DOHH2 (cell line): Measurements from ENCODE around the gene DOCK4.

Experiments
- H3F3A ChIP-seq: fragments of 200-600 bp; sonication (generic), shearing (Covaris generic); 2 replicates; pipeline ENCODE4 v1.6.0; 2016; ENCODE audit warnings: antibody characterized with exemption, mild to moderate bottlenecking; ENCODE audit not compliant: control insufficient read depth, insufficient read depth
- H3K27ac ChIP-seq: fragments of 200-600 bp; sonication (generic); 2 replicates; pipeline ENCODE4 v1.5.1; 2014; ENCODE audit warnings: low read depth, mild to moderate bottlenecking, low read length, moderate library complexity
- H3K27me3 ChIP-seq: fragments of 200-600 bp; sonication (generic); 2 replicates; pipeline ENCODE4 v1.6.1; 2014; ENCODE audit warnings: mild to moderate bottlenecking, low read length, mixed read lengths; ENCODE audit not compliant: control insufficient read depth
- H3K36me3 ChIP-seq: fragments of 200-600 bp; sonication (generic); 2 replicates; pipeline ENCODE4 v1.6.1; 2014; ENCODE audit warnings: mild to moderate bottlenecking, low read length, moderate library complexity, mixed read lengths; ENCODE audit not compliant: control insufficient read depth
- H3K4me1 ChIP-seq: fragments of 200-600 bp; sonication (generic); 2 replicates; pipeline ENCODE4 v1.6.1; 2014; ENCODE audit warnings: mild to moderate bottlenecking, low read length, mixed read lengths; ENCODE audit not compliant: control insufficient read depth
- H3K4me2 ChIP-seq: fragments of 200-600 bp; sonication (generic); 2 replicates; pipeline ENCODE4 v1.6.0; 2014; ENCODE audit warnings: mild to moderate bottlenecking, low read length, moderate library complexity
- H3K4me3 ChIP-seq: fragments of 200-600 bp; sonication (generic); 2 replicates; pipeline ENCODE4 v1.5.1; 2014; ENCODE audit warnings: mild to moderate bottlenecking, low read length, mixed read lengths
- H3K79me2 ChIP-seq: fragments of 200-600 bp; sonication (generic); 2 replicates; pipeline ENCODE4 v1.6.1; 2014; ENCODE audit warnings: mild to moderate bottlenecking, low read length, mixed read lengths; ENCODE audit not compliant: control insufficient read depth
- H3K9me2 ChIP-seq: fragments of 200-600 bp; sonication (generic); replicated peaks from 2 replicates; pipeline ENCODE4 v1.6.1; 2014; ENCODE audit warnings: mild to moderate bottlenecking, low read length, mixed read lengths; ENCODE audit not compliant: control insufficient read depth
- H3K9me3 ChIP-seq: fragments of 200-600 bp; sonication (generic); 2 replicates; pipeline ENCODE4 v1.6.1; 2014; ENCODE audit warnings: antibody characterized with exemption, low read length, mixed read lengths; ENCODE audit not compliant: control insufficient read depth, insufficient read depth
- H4K20me1 ChIP-seq: fragments of 200-600 bp; sonication (generic); 2 replicates; pipeline ENCODE4 v1.6.0; 2014; ENCODE audit warnings: low read depth, mild to moderate bottlenecking, antibody characterized with exemption, low read length, moderate library complexity; ENCODE audit not compliant: control insufficient read depth, insufficient read depth
- EZH2phosphoT487 ChIP-seq: fragments of 200-600 bp; sonication (generic); IDR thresholded peaks from 2 replicates; pipeline ENCODE4 v1.6.1; 2017; ENCODE audit warnings: borderline replicate concordance, mild to moderate bottlenecking, antibody characterized with exemption, low read length, moderate library complexity, mixed read lengths
- TF ChIP-seq, protein P1 (sequence below): fragments of 200-600 bp; sonication (generic); IDR thresholded peaks from one replicate; pipeline ENCODE4 v1.5.1; 2014; ENCODE audit warnings: antibody characterized with exemption, mild to moderate bottlenecking, low read depth, low read length; ENCODE audit not compliant: poor library complexity, severe bottlenecking

The DOCK4 gene

DNA sequence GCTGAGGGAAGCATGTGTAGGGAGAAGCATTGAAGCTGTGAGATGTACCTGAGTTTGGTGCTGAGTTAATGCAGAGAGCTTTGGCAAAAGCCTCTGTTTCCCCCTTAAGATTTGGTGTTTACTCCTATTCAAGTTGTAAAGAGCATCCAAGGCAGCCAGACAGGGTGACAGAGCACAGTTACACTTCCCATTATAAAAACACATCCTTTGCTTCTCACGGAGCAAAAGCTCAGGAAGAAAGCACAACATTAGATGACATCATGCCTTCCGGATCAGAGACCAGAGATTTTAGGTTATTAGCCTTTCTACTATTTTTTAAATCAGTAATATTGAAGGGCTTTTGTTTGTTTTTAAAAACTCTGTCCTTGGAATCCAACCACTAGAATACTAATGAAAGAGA, 182.9 kb downstream of the DOCK4 start:
- H3K36me3 ChIP-seq: no peaks in the 10 kb centered on the region
- H3F3A ChIP-seq: no peaks in the 10 kb centered on the region
- no peak overlapping the region for H3K4me3 ChIP-seq
- no peaks in the 10 kb centered on the region for H3K9me2 ChIP-seq
- H3K27me3 ChIP-seq: 0 out of 2 replicates have a peak, but pooled peaks cover 3% of the 10 kb centered on the region
- no peak for TF ChIP-seq EZH2phosphoT487
- TF ChIP-seq, protein P1, sequence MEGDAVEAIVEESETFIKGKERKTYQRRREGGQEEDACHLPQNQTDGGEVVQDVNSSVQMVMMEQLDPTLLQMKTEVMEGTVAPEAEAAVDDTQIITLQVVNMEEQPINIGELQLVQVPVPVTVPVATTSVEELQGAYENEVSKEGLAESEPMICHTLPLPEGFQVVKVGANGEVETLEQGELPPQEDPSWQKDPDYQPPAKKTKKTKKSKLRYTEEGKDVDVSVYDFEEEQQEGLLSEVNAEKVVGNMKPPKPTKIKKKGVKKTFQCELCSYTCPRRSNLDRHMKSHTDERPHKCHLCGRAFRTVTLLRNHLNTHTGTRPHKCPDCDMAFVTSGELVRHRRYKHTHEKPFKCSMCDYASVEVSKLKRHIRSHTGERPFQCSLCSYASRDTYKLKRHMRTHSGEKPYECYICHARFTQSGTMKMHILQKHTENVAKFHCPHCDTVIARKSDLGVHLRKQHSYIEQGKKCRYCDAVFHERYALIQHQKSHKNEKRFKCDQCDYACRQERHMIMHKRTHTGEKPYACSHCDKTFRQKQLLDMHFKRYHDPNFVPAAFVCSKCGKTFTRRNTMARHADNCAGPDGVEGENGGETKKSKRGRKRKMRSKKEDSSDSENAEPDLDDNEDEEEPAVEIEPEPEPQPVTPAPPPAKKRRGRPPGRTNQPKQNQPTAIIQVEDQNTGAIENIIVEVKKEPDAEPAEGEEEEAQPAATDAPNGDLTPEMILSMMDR: no peak
- H3K27ac ChIP-seq: no peak overlapping the region
- H3K9me3 ChIP-seq: no peaks in the 10 kb centered on the region
- no peaks in the 10 kb centered on the region for H3K4me1 ChIP-seq
- no peak overlapping the region for H3K4me2 ChIP-seq
- H3K79me2 ChIP-seq: no peaks in the 10 kb centered on the region
- H4K20me1 ChIP-seq: no peaks in the 10 kb centered on the region

DNA sequence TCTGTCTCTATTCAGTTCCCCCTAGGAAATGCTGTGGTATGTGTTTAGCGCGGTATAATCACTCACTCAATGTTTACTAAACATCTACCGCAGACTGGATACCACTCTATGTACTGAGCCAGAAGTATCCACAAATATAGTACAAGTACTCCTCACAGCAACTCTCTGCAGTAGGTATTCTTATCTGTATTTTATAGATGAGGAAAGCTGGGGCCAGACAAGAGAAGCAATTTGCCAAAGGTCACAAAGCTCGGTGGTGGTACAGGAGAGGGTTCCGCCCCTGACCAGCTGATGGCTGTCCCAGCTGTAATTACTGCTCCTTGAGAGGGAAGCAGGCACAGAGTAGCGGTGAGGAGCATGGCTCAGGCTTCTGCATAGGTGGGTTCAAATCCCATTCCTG, 184.1 kb downstream of the DOCK4 start:
- Histone ChIP-seq H4K20me1 (no peaks in the 10 kb centered on the region), H3K4me1 (no peaks in the 10 kb centered on the region), H3K79me2 (no peaks in the 10 kb centered on the region), H3K27me3 (no peaks in the 10 kb centered on the region), H3K4me3 (no peak overlapping the region), H3F3A (no peaks in the 10 kb centered on the region), H3K9me2 (no peaks in the 10 kb centered on the region), H3K27ac (no peak overlapping the region), H3K9me3 (no peaks in the 10 kb centered on the region), H3K4me2 (no peak overlapping the region), H3K36me3 (no peaks in the 10 kb centered on the region)
- no peak for TF ChIP-seq EZH2phosphoT487
- TF ChIP-seq, protein P1: no peak

DNA sequence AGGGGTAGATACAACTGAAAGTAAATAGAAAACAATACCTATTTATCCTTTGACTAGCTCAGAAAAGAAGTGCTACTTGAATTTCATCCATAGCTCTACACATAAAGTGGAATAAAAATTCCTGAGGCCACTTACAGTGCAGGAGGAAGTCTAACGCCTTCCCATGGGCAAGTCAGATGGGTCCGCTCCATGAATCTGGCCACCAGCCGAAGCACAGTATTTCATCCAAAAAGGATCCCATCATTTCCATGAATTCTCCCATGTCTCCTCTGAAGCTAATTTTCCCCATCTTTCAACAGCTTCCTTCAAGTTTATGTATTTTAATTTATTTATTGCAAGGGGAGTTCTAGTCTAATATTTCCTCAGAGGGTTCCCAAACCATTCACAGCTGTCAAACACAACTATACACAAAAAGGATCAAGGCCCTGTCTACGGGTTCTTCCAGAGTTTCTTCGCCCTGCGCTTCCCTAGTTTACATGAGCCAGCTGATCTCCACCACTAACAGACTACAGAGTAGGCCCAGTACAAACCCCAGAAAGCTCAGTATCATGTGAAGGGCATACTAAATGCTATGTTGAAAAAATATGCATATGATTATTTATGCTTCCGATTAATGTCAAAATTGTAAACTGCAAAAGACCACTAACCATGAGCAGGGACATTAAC, 184.7 kb downstream of the DOCK4 start:
- no peaks in the 10 kb centered on the region for H3K36me3 ChIP-seq
- no peaks in the 10 kb centered on the region for H3K4me1 ChIP-seq
- TF ChIP-seq EZH2phosphoT487: no peak
- TF ChIP-seq, protein P1: no peak
- H3K4me2 ChIP-seq: no peak overlapping the region
- no peaks in the 10 kb centered on the region for H3K9me2 ChIP-seq
- H3K79me2 ChIP-seq: no peaks in the 10 kb centered on the region
- no peaks in the 10 kb centered on the region for H3F3A ChIP-seq
- H4K20me1 ChIP-seq: no peaks in the 10 kb centered on the region
- no peaks in the 10 kb centered on the region for H3K27me3 ChIP-seq
- H3K27ac ChIP-seq: no peak overlapping the region
- no peak overlapping the region for H3K4me3 ChIP-seq
- no peaks in the 10 kb centered on the region for H3K9me3 ChIP-seq

DNA sequence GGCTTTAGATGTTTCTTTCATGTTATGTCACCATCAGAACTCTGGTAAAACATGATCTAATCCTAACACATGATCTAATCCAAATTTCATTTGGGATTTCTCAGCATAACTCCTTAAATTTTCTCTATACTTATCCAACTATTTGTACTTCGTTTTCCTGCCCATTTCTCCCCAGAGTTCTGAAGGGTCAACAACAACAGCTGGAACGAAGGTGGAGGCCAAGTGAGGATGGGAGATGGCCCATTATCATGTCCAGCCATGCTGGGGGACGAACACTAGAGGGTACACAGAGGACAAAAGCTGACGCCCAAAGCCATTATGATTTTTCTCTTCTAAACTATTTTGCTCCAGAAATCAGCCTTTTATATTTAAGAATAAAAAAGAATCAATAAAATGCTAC, 185.4 kb downstream of the DOCK4 start:
- Histone ChIP-seq H3F3A (no peaks in the 10 kb centered on the region), H3K9me3 (no peaks in the 10 kb centered on the region), H3K27ac (no peak overlapping the region), H3K79me2 (no peaks in the 10 kb centered on the region), H3K4me1 (no peaks in the 10 kb centered on the region), H3K4me3 (no peak overlapping the region), H3K4me2 (no peak overlapping the region), H3K27me3 (no peaks in the 10 kb centered on the region), H4K20me1 (no peaks in the 10 kb centered on the region), H3K36me3 (no peaks in the 10 kb centered on the region), H3K9me2 (no peaks in the 10 kb centered on the region)
- TF ChIP-seq, protein P1: no peak
- no peak for TF ChIP-seq EZH2phosphoT487
